A204.1 (cell line): ENCODE measurements around the gene NECTIN4.

Experiments used
- FAIRE-seq: peaks from 2 replicates; lab custom pipeline; 2012; peaks lifted over from hg19 to GRCh38; lab: Jason Lieb, UNC

NECTIN4 gene

DNA sequence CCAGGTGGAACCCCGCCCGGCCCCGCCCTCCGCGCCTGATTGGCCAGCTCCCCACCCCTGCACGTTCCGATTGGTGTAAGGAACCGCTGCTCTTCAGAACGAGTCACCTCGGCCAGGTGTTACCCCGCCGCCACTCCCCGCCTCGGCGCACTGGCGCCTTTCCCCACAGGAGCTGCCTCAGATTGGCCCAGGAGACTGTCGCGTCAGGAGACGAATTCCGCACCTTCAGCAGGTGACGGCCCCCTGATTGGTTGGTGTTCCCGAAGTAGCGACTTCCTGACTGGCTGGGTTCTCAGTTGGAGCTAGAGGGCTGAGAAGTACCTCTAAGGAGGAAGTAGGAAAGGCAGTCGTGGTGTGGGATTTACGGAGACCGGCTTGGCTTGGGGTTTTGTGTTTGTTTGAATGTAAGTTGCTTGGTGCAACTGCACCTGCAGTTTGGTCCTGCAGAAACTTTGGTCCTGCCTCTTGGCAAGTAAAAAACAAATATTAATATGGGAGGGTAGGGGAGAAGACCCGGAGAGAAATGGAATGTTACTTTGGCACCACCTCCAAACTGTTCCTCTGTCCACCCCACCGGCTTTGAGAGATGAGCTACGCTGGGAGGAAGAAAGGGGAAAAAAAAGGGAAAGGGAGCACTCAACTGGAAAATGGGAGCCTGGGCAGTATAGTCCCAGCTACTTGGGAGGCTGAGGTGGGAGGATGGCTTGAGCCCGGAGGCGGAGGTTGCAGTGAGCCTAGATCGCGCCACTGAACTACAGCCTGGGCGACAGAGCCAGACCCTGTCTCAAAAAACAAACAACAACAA is 68.0 kb downstream of the NECTIN4 start:
- FAIRE-seq = no peak
